ENCODE results near the gene ADGRV1.
"Not testable (repeated sequence)": the region's sequence is repeated elsewhere in the genome, so short reads cannot be mapped to it uniquely, and the experiment has no call there.

GRCh38 chr5:90800082-90800481 is 241.5 kb downstream of the ADGRV1 start:
- not testable (repeated sequence) for TF ChIP-seq EZH2 (IDR thresholded peaks at IDR 0.05); POLR2AphosphoS5 (IDR thresholded peaks at IDR 0.05; ENCODE audit: borderline replicate concordance, low read depth, low read length)

Data from SK-N-MC (cell line).